MM.1S (cell line): ENCODE data around the gene MOB2.

Source experiments
- EZH2 ChIP-seq: fragments of 300-600 bp; sonication (generic); optimal IDR thresholded peaks from 2 replicates; pipeline ENCODE3; 2017; ENCODE audit warnings: low read depth, mild to moderate bottlenecking, antibody characterized with exemption, low read length, mixed read lengths
- EZH2phosphoT487 ChIP-seq: fragments of 300-600 bp; sonication (generic); IDR thresholded peaks from 2 replicates; pipeline ENCODE4 v1.6.1; 2018; ENCODE audit warnings: antibody characterized with exemption, low read length
- TF ChIP-seq, protein P1 (sequence below): fragments of 300-600 bp; sonication (generic); IDR thresholded peaks from 2 replicates; pipeline ENCODE4 v1.5.1; 2016; ENCODE audit warnings: antibody characterized with exemption, low read length, mixed read lengths

DNA sequence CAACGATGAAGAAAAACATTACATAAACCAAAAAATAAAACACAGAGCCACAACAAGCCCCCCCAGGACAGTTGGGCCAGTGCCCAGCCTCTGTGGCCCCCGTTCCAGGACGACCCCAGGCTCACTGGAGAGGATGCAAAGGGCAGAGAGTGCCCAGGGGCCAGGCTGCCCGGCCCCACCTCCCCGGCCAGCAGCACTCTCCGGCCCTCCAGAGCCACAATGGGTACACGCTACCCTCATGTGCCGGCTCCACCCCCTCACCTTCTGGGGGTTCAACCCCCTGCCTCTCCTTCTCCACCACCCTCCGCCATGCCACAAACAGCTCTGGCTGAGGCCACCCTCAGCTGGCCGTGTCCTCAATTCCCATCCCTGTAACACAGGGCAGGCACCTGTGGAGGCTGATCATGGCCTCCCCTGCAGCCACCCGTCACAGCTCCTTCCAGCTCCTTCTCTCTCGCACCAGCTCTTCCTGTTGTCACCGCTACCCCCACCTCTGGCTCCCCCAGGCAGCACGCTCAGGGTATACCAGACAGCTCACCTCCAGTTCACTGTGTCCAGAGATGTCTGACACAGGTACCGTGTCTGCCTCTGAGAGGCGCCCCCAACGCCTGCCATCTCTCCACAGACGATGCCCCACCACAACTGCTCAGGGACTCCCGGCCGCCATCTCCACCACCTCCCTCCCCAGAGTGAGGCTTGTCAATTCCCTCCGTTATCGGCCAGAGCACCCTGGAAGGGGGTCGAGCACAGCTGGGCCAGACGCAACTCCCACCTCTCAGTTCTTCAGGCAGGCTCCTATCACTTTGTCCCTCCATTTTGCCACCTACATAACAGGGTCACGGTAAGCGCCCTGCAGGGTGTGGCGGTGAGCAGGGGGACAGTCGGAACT, 30.8 kb upstream of the MOB2 start:
- TF ChIP-seq, protein P1, sequence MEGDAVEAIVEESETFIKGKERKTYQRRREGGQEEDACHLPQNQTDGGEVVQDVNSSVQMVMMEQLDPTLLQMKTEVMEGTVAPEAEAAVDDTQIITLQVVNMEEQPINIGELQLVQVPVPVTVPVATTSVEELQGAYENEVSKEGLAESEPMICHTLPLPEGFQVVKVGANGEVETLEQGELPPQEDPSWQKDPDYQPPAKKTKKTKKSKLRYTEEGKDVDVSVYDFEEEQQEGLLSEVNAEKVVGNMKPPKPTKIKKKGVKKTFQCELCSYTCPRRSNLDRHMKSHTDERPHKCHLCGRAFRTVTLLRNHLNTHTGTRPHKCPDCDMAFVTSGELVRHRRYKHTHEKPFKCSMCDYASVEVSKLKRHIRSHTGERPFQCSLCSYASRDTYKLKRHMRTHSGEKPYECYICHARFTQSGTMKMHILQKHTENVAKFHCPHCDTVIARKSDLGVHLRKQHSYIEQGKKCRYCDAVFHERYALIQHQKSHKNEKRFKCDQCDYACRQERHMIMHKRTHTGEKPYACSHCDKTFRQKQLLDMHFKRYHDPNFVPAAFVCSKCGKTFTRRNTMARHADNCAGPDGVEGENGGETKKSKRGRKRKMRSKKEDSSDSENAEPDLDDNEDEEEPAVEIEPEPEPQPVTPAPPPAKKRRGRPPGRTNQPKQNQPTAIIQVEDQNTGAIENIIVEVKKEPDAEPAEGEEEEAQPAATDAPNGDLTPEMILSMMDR, result no peak
- TF ChIP-seq EZH2phosphoT487, result no peak
- TF ChIP-seq EZH2, result no peak
